GM20431 (cell line): ENCODE results near the gene DNASE1L1.

Experiments used
- in situ Hi-C: fragments of 300-500 bp; cut with MseI, MboI; formaldehyde crosslinking; loops from one replicate; pipeline ENCODE4 v1.15.0; 2020; ENCODE audit warnings: low sequenced_read_pairs; ENCODE audit not compliant: unreplicated experiment

DNASE1L1 gene

GRCh38 chrX:154436983-154437752 is 28.1 kb upstream of the DNASE1L1 start, which contains the start of gene GDI1:
GDI1 (plus strand) TSS chrX:154437154; CDS start chrX:154437255, 101 bp downstream.
- in situ Hi-C loops, result no loop called here

GRCh38 chrX:154436374-154436982 is 27.4 kb upstream of the DNASE1L1 start:
- in situ Hi-C loops, result no loop called here

- in situ Hi-C loops, result no loop called here
Observed at GRCh38 chrX:154435171-154435733, 26.2 kb upstream of the DNASE1L1 start.

- in situ Hi-C loops, result no loop called here
Observed at GRCh38 chrX:154434394-154435168, 25.5 kb upstream of the DNASE1L1 start.

- in situ Hi-C loops, result no loop called here
Observed at GRCh38 chrX:154433605-154434004, 24.6 kb upstream of the DNASE1L1 start.

- in situ Hi-C loops, result no loop called here
Observed at GRCh38 chrX:154432210-154432609, 23.2 kb upstream of the DNASE1L1 start.

GRCh38 chrX:154431341-154431740 is 22.3 kb upstream of the DNASE1L1 start:
- in situ Hi-C loops, result no loop called here

- in situ Hi-C loops, result no loop called here
Observed at GRCh38 chrX:154430916-154431315, 21.9 kb upstream of the DNASE1L1 start.

- in situ Hi-C loops, result no loop called here
Observed at GRCh38 chrX:154430479-154430878, 21.4 kb upstream of the DNASE1L1 start.

- in situ Hi-C loops, result no loop called here
Observed at GRCh38 chrX:154429711-154430110, 20.7 kb upstream of the DNASE1L1 start.

GRCh38 chrX:154428176-154429171 is 19.4 kb upstream of the DNASE1L1 start, which contains the start of gene ATP6AP1:
ATP6AP1 (plus strand) TSS chrX:154428677; CDS start chrX:154428693, 16 bp downstream.
- in situ Hi-C loops, result no loop called here

GRCh38 chrX:154426916-154427770 is 18.1 kb upstream of the DNASE1L1 start:
- in situ Hi-C loops, result no loop called here

- in situ Hi-C loops, result no loop called here
Observed at GRCh38 chrX:154420402-154420756, 11.3 kb upstream of the DNASE1L1 start.

- in situ Hi-C loops, result no loop called here
Observed at GRCh38 chrX:154419688-154420401, 10.8 kb upstream of the DNASE1L1 start.

- in situ Hi-C loops, result no loop called here
Observed at GRCh38 chrX:154419189-154419588, 10.1 kb upstream of the DNASE1L1 start.

GRCh38 chrX:154417157-154417556 is 8.1 kb upstream of the DNASE1L1 start:
- in situ Hi-C loops, result no loop called here

GRCh38 chrX:154413142-154413541 is 4.1 kb upstream of the DNASE1L1 start:
- in situ Hi-C loops, result no loop called here

GRCh38 chrX:154412468-154412867 is 3.4 kb upstream of the DNASE1L1 start:
- in situ Hi-C loops, result no loop called here
